GM12878 (cell line): ENCODE measurements around the gene ZNF423. TPM values are rescaled to one million over a fixed set of nuclear protein-coding genes. Genes with fewer than 3 reads are reported as not detected.
A peak's percentile ranks its signal among the peaks of the same experiment; 100 is the strongest.

Experiments used
- ATAC-seq: fragments of 200-7000 bp; cut with Tn5 transposase; 3 replicates; pipeline ENCODE4 v1.9.1; 2020; ENCODE audit warnings: mild to moderate bottlenecking, moderate library complexity
- BruUV-seq: library from RNA; stranded (reverse); fragments of 400-500 nt; replicated peaks from 2 replicates; lab custom pipeline; 2021; lab: Mats Ljungman, UMichigan
- CTCF ChIA-PET: fragments of 300-600 bp; sonication (Branson Sonifier 250); formaldehyde crosslinking; extraction: SDS; loops from one replicate; lab custom pipeline; 2021; ENCODE audit warnings: inconsistent platforms; lab: Yijun Ruan, JAX
- POLR2A ChIA-PET: fragments of 350-600 bp; formaldehyde crosslinking; extraction: SDS; loops from one replicate; lab custom pipeline; 2021; ENCODE audit warnings: inconsistent platforms; lab: Charles Lee
- RAD21 ChIA-PET: fragments of 300-600 bp; sonication (Branson Sonifier 250); formaldehyde crosslinking; loops from one replicate; lab custom pipeline; 2023; ENCODE audit warnings: antibody characterized with exemption; ENCODE audit not compliant: unreplicated experiment; lab: Charles Lee
- SMC1A ChIA-PET: fragments of 300-600 bp; sonication (Branson Sonifier 250); formaldehyde crosslinking; loops from one replicate; lab custom pipeline; 2023; ENCODE audit not compliant: unreplicated experiment, uncharacterized antibody; lab: Charles Lee
- DNase-seq: peaks from one replicate; pipeline ENCODE4 v3.0.0-alpha.2; 2011; ENCODE audit warnings: low read depth, low spot score
- FAIRE-seq: peaks from 3 replicates; lab custom pipeline; 2011; peaks lifted over from hg19 to GRCh38; lab: Jason Lieb, UNC
- H2AFZ ChIP-seq: 2 replicates; pipeline ENCODE4 v1.6.0; 2011; ENCODE audit warnings: low read depth, low read length, control low read depth; ENCODE audit not compliant: control insufficient read depth
- H3K27ac ChIP-seq: 2 replicates; pipeline ENCODE4 v1.5.1; 2011; ENCODE audit warnings: control low read depth; ENCODE audit not compliant: control insufficient read depth, insufficient read depth
- H3K27me3 ChIP-seq, 2 experiments: replicated peaks in 1 of 2; 2 replicates each; pipeline versions ENCODE4 v1.6.0 to v1.6.1; 2011; ENCODE audit warnings: low read length in 1 of 2; ENCODE audit not compliant: control insufficient read depth in 2 of 2, insufficient read depth in 2 of 2
- H3K36me3 ChIP-seq, 2 experiments: 2 replicates each; pipeline ENCODE4 v1.5.1; 2011; ENCODE audit warnings: low read length in 1 of 2; ENCODE audit not compliant: control insufficient read depth in 2 of 2, insufficient read depth in 2 of 2
- H3K4me1 ChIP-seq: 2 replicates; pipeline ENCODE4 v1.6.1; 2011; ENCODE audit warnings: mild to moderate bottlenecking, low read length, moderate library complexity, mixed read lengths; ENCODE audit not compliant: control insufficient read depth, insufficient read depth
- H3K4me2 ChIP-seq: 2 replicates; pipeline ENCODE4 v1.6.0; 2011; ENCODE audit warnings: control low read depth; ENCODE audit not compliant: control insufficient read depth, insufficient read depth
- H3K4me3 ChIP-seq: fragments of 200-600 bp; sonication (generic); 2 replicates; pipeline ENCODE4 v1.5.1; 2016
- H3K79me2 ChIP-seq: 2 replicates; pipeline ENCODE4 v1.6.0; 2011; ENCODE audit warnings: low read length; ENCODE audit not compliant: control insufficient read depth, insufficient read depth
- H3K9ac ChIP-seq: 2 replicates; pipeline ENCODE4 v1.8.0; 2011; ENCODE audit warnings: low read length, control low read depth, mixed read lengths; ENCODE audit not compliant: control insufficient read depth, insufficient read depth
- H3K9me3 ChIP-seq: replicated peaks from 3 replicates; pipeline ENCODE4 v1.5.1; 2011; ENCODE audit warnings: mild to moderate bottlenecking, low read length; ENCODE audit not compliant: control insufficient read depth, insufficient read depth
- H4K20me1 ChIP-seq: 2 replicates; pipeline ENCODE4 v1.6.0; 2011; ENCODE audit not compliant: control insufficient read depth, insufficient read depth
- CHD1 ChIP-seq: IDR thresholded peaks from 2 replicates; pipeline ENCODE4 v1.6.1; 2012; ENCODE audit warnings: low read depth, low read length, improper control_type of control experiment
- CREM ChIP-seq: IDR thresholded peaks from 2 replicates; pipeline ENCODE4 v1.6.1; 2014; ENCODE audit warnings: antibody characterized with exemption, low read depth
- HSF1 ChIP-seq: fragments of 150-350 bp; IDR thresholded peaks from 2 replicates; pipeline ENCODE4 v1.6.1; 2014; ENCODE audit warnings: mild to moderate bottlenecking, low read depth, low read length
- RCOR1 ChIP-seq: conservative IDR thresholded peaks from 2 replicates; pipeline ENCODE4 v1.6.1; 2012; ENCODE audit warnings: low read depth, low read length, improper control_type of control experiment
- RUNX3 ChIP-seq: IDR thresholded peaks from 2 replicates; pipeline ENCODE4 v1.6.1; 2012; ENCODE audit warnings: low read length, inconsistent platforms
- STAT3 ChIP-seq: IDR thresholded peaks from 2 replicates; pipeline ENCODE4 v1.6.1; 2011; ENCODE audit warnings: low read depth, low read length, improper control_type of control experiment
- ZBTB40 ChIP-seq: fragments of 450-650 bp; IDR thresholded peaks from 2 replicates; pipeline ENCODE4 v1.6.1; 2016; ENCODE audit warnings: mild to moderate bottlenecking, moderate library complexity, borderline replicate concordance
- ZNF217 ChIP-seq: fragments of 450-650 bp; IDR thresholded peaks from 2 replicates; pipeline ENCODE4 v1.6.1; 2017; ENCODE audit warnings: antibody characterized with exemption, mild to moderate bottlenecking
- WGBS: methylation state at CpG from one replicate; pipeline ENCODE4 v1.1.6; 2016; ENCODE audit warnings: low lambda C conversion rate; ENCODE audit not compliant: insufficient replicate concordance, insufficient coverage; ENCODE audit errors: missing lambda C conversion rate; 5-methylcytosine and 5-hydroxymethylcytosine counted together
- in situ Hi-C: fragments of 300-500 bp; cut with MboI; formaldehyde crosslinking; loops from 9 replicates; pipeline ENCODE4 v1.14.3; 2018; ENCODE audit warnings: mixed read lengths
- intact Hi-C: fragments of 100-400 bp; cut with micrococcal nuclease; formaldehyde crosslinking; loops from one replicate; pipeline ENCODE4 v1.14.2; 2022; ENCODE audit not compliant: unreplicated experiment
- polyA plus RNA-seq, 11 experiments: library from polyadenylated mRNA; depleted of rRNA in 4 of 11; unstranded in 6 of 11; stranded (reverse) in 5 of 11; fragments of >200 nt; fragmentation: Nextera tagmentation in 4 of 11; fragmentation: Illumina TruSeq in 1 of 11; extraction: Ambion mirVana in 4 of 11; extraction: Trizol in 1 of 11; gene quantifications; 1 replicate in 1 of 11; 2 replicates in 10 of 11; pipeline versions ENCODE4 v1.2.1 to v1.2.3, GENCODE V29; 2011 to 2016; ENCODE audit warnings: inconsistent platforms in 2 of 11, missing spikeins in 2 of 11, low read depth in 1 of 11
- total RNA-seq, 4 experiments: library from RNA; depleted of rRNA in 3 of 4; stranded (reverse); fragments of >200 nt in 3 of 4; fragmentation: Illumina TruSeq in 1 of 4; extraction: Trizol in 1 of 4; gene quantifications; 2 replicates each; pipeline versions ENCODE4 v1.2.1 to v1.2.3, GENCODE V29; 2013 to 2021

Gene ZNF423
- total and polyA plus RNA-seq, 10 of the 15 experiments (the other 5 are each of a cell fraction or from before 2014, with no cell fraction given) = 0.03 to 0.64 (median 0.10) TPM

GRCh38 chr16:49456763-49457162 lies 399.1 kb downstream of the ZNF423 start:
- ChIA-PET CTCF (no interaction called here), POLR2A (no interaction called here), SMC1A (no interaction called here)

More at GRCh38 chr16:49456763-49457162, 399.1 kb downstream of the ZNF423 start:
- H3K27ac ChIP-seq = no peak overlapping the region
- intact Hi-C loops = no loop called here
- H3K27me3 ChIP-seq = no peaks in the 10 kb centered on the region
- H3K9me3 ChIP-seq = no peaks in the 10 kb centered on the region
- no peaks in the 10 kb centered on the region for H3K36me3 ChIP-seq
- no peaks in the 10 kb centered on the region for H3K79me2 ChIP-seq
- no TSS peak for BruUV-seq
- TF ChIP-seq CREM (no peak), ZBTB40 (no peak), RUNX3 (0 out of 2 replicates have a peak, but pooled peaks have one; percentile 15), RCOR1 (no peak), CHD1 (no peak), STAT3 (no peak), ZNF217 (no peak), HSF1 (no peak)
- H4K20me1 ChIP-seq = no peaks in the 10 kb centered on the region
- H3K4me3 ChIP-seq = no peak overlapping the region
- RAD21 ChIA-PET = no interaction called here
- ATAC-seq (no peak), FAIRE-seq (no peak), DNase-seq (no peak)
- no peaks in the 10 kb centered on the region for H3K4me1 ChIP-seq
- H3K4me2 ChIP-seq = no peak overlapping the region
- H2AFZ ChIP-seq = no peak overlapping the region
- in situ Hi-C loops = no loop called here
- 22% methylated on average over 10 of the region's 10 CpGs for WGBS
- no peak overlapping the region for H3K9ac ChIP-seq
